Activated CD4-positive, CD25-positive, alpha-beta regulatory T cell treated with anti-CD3 and anti-CD28 coated beads, Interleukin-2, amount 50 U/mL, for 72 hours (primary cell): ENCODE measurements around the gene SELENON.

Experiments used
- DNase-seq: peaks from one replicate; pipeline ENCODE4 v3.0.0; 2021

SELENON gene

GRCh38 chr1:25867210-25867991 is 67.4 kb downstream of the SELENON start:
- DNase-seq = no peak
